H54 (cell line): ENCODE results near the gene FOSB.

Source experiments
- DNase-seq: peaks from one replicate; pipeline ENCODE4 v3.0.0; 2011; ENCODE audit warnings: low spot score, mixed read lengths; ENCODE audit not compliant: insufficient read length
- FAIRE-seq: peaks from 3 replicates; lab custom pipeline; 2011; peaks lifted over from hg19 to GRCh38; lab: Jason Lieb, UNC
- POLR2A ChIP-seq: IDR thresholded peaks from 2 replicates; pipeline ENCODE4 v1.6.1; 2011; ENCODE audit warnings: low read depth, mild to moderate bottlenecking, low read length

Gene FOSB

GRCh38 chr19:45448887-45449299, 18.9 kb upstream of the FOSB start:
- no peak for TF ChIP-seq POLR2A
- no peak for DNase-seq
- FAIRE-seq, result no peak

GRCh38 chr19:45450012-45450333, 17.8 kb upstream of the FOSB start:
- FAIRE-seq, result no peak
- DNase-seq, result no peak
- no peak for TF ChIP-seq POLR2A

GRCh38 chr19:45451131-45451849, 16.5 kb upstream of the FOSB start:
- FAIRE-seq, result no peak
- no peak for DNase-seq
- TF ChIP-seq POLR2A, result no peak

DNA sequence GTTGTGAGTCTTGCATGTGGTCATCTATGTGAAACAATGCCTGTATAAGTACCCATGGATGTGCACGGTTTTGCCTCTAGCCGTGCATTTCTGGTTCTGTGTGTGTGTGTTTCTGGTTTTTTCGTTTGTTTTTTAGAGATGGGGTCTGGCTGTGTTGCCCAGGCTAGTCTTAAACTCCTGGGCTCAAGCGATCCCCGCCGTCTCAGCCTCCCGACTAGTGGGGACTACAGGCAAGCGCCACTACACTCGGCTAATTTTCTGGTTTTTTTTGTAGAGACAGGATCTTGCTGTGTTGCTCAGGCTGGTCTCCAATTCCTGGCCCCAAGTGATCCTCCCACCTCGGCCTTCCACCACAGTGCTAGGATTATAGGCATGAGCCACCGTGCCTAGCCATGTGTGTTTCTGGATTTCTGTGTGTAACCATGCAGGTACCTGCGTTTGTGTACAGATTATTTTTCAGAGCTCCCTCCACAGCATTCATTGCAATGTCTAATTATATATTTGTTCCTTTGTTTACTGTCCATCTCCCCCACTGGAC, 15.9 kb upstream of the FOSB start:
- FAIRE-seq (no peak), DNase-seq (no peak)
- no peak for TF ChIP-seq POLR2A

DNA sequence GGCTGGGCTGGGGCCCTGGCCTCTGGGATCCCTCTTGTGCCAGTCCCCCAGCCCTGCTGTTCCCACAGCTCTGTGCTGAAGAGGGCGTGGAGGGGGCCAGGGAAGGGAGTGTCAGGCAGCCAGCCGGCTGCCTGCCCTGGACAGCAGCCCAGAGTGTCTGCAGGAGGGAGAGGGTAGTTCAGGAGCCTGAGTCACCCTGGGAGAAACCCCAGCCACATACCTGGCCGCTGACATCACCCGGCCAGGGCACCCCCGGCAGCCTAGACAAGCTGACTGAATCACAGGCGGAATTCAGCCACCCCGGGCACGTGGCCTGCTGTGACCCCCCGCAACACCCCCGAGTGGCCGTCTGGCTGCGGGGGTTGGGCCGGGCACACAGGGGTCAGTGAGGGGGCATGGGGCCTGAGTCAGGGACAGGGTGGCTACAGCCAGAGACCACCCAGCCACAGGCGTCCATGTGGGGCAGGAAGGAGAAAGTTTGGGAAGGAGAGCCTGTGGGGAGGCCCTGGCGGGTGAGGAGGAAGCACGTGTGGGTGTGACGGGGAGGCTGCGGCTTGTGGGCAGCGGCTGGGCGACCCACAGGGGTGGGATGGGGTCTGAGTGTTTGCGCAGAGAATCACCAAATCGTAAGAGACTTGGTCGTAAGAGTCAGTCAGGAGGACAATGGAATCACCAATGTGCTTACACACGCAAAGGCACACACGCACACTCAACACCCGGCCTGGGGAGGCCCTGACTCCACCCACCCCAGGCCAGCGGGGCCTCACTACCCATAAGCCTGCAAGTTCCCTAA, 11.9 kb upstream of the FOSB start:
- no peak for TF ChIP-seq POLR2A
- FAIRE-seq (no peak), DNase-seq (peak; percentile 77)

DNA sequence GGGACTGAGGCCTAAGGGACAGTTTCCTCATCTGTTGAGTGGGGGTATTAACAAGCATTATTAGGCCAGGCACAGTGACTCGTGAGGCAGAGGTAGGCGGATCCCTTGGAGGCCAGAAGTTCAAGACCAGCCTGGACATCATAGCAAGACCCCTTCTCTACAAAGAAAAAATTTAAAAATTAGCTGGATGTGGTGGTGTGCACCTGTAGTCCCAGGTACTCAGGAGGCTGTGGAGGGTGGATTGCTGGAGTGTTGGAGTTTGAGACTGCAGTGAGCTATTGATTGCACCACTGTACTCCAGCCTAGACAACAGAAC, 11.3 kb upstream of the FOSB start:
- no peak for DNase-seq
- FAIRE-seq, result no peak
- TF ChIP-seq POLR2A, result no peak

GRCh38 chr19:45457776-45458175, 10.0 kb upstream of the FOSB start:
- no peak for FAIRE-seq
- DNase-seq, result no peak
- TF ChIP-seq POLR2A, result no peak

GRCh38 chr19:45460807-45461347, 6.9 kb upstream of the FOSB start:
- no peak for DNase-seq
- FAIRE-seq, result no peak

DNA sequence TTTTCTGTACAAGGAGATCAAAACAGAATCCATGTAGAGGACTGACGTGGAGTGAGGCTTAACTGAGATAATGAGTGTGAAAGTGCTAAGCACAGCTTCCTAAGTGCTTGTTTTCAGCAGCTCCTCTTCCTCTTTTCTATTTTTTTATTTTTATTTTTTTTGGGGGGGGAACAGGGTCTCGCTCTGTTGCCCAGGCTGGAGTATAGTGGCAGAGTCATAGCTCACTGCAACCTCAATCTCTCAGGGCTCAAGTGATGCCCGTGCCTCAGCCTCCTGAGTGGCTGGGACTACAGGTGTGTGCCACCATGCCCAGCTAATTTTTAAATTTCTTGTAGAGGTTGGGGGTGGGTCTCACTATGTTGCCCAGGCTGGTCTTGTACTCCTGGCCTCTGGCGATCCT, 5.6 kb upstream of the FOSB start:
- TF ChIP-seq POLR2A, result no peak
- FAIRE-seq (no peak), DNase-seq (no peak)

More at GRCh38 chr19:45460807-45461347, 6.9 kb upstream of the FOSB start:
- no peak for TF ChIP-seq POLR2A

- FAIRE-seq (no peak), DNase-seq (no peak)
- no peak for TF ChIP-seq POLR2A
Measured at GRCh38 chr19:45463241-45463640, 4.6 kb upstream of the FOSB start.

GRCh38 chr19:45464274-45464673, 3.5 kb upstream of the FOSB start:
- DNase-seq (no peak), FAIRE-seq (no peak)
- TF ChIP-seq POLR2A, result no peak

DNA sequence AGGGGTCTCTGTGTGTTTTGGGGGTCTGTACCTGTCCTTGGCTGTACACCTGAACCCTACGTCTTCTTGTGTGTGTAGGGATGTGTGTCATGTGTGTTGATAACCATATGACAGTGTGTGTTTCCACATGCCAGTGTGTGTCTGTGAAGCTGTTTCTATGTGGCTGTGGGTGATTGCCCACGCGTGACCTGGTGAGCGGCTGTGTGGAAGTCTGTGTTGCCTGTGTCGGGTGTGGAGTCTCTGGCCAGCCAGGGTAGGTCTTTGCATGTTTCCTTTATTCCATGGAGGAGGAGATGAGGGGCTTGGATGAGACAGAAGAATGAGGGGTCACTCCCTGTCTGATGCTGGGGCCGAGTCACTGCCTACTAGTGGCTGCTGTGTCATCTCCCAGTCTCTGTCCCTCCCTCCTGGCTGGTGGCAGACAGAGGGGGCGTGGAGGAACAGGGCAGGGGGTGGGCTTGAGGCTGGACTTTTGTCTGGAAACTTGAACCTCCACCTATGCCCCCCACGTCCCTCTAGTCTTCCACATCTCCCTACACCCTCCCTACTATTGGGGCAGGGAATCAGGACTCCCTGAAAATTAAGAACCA, 2.8 kb upstream of the FOSB start:
- no peak for DNase-seq
- FAIRE-seq, result no peak
- TF ChIP-seq POLR2A, result no peak

- TF ChIP-seq POLR2A, result no peak
Measured at GRCh38 chr19:45467115-45467455, 711 bp upstream of the FOSB start.

GRCh38 chr19:45468159-45468651, 409 bp downstream of the FOSB start:
- FAIRE-seq, result no peak
- DNase-seq, result no peak
- TF ChIP-seq POLR2A, result no peak

More at GRCh38 chr19:45467115-45467455, 711 bp upstream of the FOSB start:
- FAIRE-seq (no peak), DNase-seq (no peak)

DNA sequence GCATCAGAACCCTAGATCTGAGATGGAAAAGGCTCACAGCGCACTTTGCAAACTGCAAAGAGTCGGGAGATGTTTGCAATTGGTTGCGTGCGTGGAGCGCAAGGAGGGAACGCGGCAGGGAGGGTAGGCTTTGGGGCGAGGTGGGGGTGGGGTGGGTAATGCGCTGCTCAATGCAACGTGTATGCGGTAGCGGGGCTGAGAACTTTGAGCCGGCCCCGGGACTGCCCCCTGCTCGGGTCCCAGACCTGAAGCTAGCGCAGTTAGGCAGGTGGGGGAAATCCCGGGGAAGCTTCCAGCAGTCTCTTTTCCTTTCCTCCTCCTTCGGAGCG, 971 bp downstream of the FOSB start:
- no peak for DNase-seq
- TF ChIP-seq POLR2A, result no peak
- FAIRE-seq, result no peak
